Nephron (organoid): ENCODE results near the gene ABHD15.
A peak's percentile ranks its signal among the peaks of the same experiment; 100 is the strongest.

ENCODE experiments used
- H3K27ac Mint-ChIP-seq, 3 experiments: 2 replicates each; pipeline ENCODE4 v1.8.0; 2020; ENCODE audit warnings: mixed read lengths in 3 of 3, mild to moderate bottlenecking in 2 of 3, moderate library complexity in 1 of 3
- H3K27me3 Mint-ChIP-seq: 2 replicates; pipeline ENCODE4 v1.8.0; 2021; ENCODE audit warnings: low read depth, mild to moderate bottlenecking, moderate library complexity, mixed read lengths
- H3K36me3 Mint-ChIP-seq: 2 replicates; pipeline ENCODE4 v1.8.0; 2020; ENCODE audit warnings: low read depth, mixed read lengths
- H3K4me1 Mint-ChIP-seq: 2 replicates; pipeline ENCODE4 v1.8.0; 2020; ENCODE audit warnings: mixed read lengths
- H3K4me3 Mint-ChIP-seq, 3 experiments: 2 replicates each; pipeline ENCODE4 v1.8.0; 2020; ENCODE audit warnings: mild to moderate bottlenecking in 3 of 3, mixed read lengths in 3 of 3, moderate library complexity in 2 of 3
- H3K9me3 Mint-ChIP-seq: 2 replicates; pipeline ENCODE4 v1.8.0; 2020; ENCODE audit warnings: mixed read lengths
- CTCF ChIP-seq, 3 experiments: fragments of 200-600 bp; sonication (generic); IDR thresholded peaks; one replicate each; pipeline ENCODE4 v1.5.0; 2021; ENCODE audit warnings: antibody characterized with exemption in 3 of 3; ENCODE audit not compliant: unreplicated experiment in 3 of 3

The ABHD15 gene

GRCh38 chr17:29613352-29613837, 46.6 kb upstream of the ABHD15 start:
- Mint-ChIP-seq H3K4me3 (no peak overlapping the region), H3K4me1 (peaks cover 21% of the 10 kb centered on the region), H3K9me3 (no peaks in the 10 kb centered on the region), H3K36me3 (peaks cover 8% of the 10 kb centered on the region), H3K27ac (no peak overlapping the region), H3K27me3 (peaks cover 43% of the 10 kb centered on the region)
- peak; percentile 72 to 87 (median 77) for TF ChIP-seq CTCF (IDR thresholded peaks at IDR 0.05; ENCODE audit: unreplicated experiment in 3 of 3)

- H3K36me3 Mint-ChIP-seq: peaks cover 8% of the 10 kb centered on the region
- no peak overlapping the region for H3K27ac Mint-ChIP-seq
These were observed 45.8 kb upstream of the ABHD15 start for GRCh38 chr17:29612404-29613280.

GRCh38 chr17:29612094-29612403, 45.2 kb upstream of the ABHD15 start:
- Mint-ChIP-seq H3K4me3 (no peak overlapping the region), H3K27ac (no peak overlapping the region)

More at GRCh38 chr17:29612404-29613280, 45.8 kb upstream of the ABHD15 start:
- Mint-ChIP-seq H3K4me1 (peaks cover 21% of the 10 kb centered on the region), H3K4me3 (no peak overlapping the region), H3K9me3 (no peaks in the 10 kb centered on the region), H3K27me3 (peaks cover 36% of the 10 kb centered on the region)
- no peak for TF ChIP-seq CTCF (IDR thresholded peaks at IDR 0.05; ENCODE audit: unreplicated experiment in 3 of 3)

GRCh38 chr17:29611351-29612093, 44.7 kb upstream of the ABHD15 start:
- H3K9me3 Mint-ChIP-seq: no peaks in the 10 kb centered on the region
- H3K27me3 Mint-ChIP-seq: peaks cover 24% of the 10 kb centered on the region
- H3K36me3 Mint-ChIP-seq: peaks cover 8% of the 10 kb centered on the region
- H3K27ac Mint-ChIP-seq: no peak overlapping the region
- H3K4me3 Mint-ChIP-seq: no peak overlapping the region
- no peak for TF ChIP-seq CTCF (IDR thresholded peaks at IDR 0.05; ENCODE audit: unreplicated experiment in 3 of 3)
- peaks cover 15% of the 10 kb centered on the region for H3K4me1 Mint-ChIP-seq

More at GRCh38 chr17:29612094-29612403, 45.2 kb upstream of the ABHD15 start:
- Mint-ChIP-seq H3K27me3 (peaks cover 30% of the 10 kb centered on the region), H3K4me1 (peaks cover 20% of the 10 kb centered on the region), H3K9me3 (no peaks in the 10 kb centered on the region), H3K36me3 (peaks cover 8% of the 10 kb centered on the region)
- no peak for TF ChIP-seq CTCF (IDR thresholded peaks at IDR 0.05; ENCODE audit: unreplicated experiment in 3 of 3)

GRCh38 chr17:29610395-29610794, 43.6 kb upstream of the ABHD15 start:
- Mint-ChIP-seq H3K4me1 (peaks cover 5% of the 10 kb centered on the region), H3K27me3 (peaks cover 13% of the 10 kb centered on the region), H3K4me3 (no peak overlapping the region), H3K36me3 (peaks cover 8% of the 10 kb centered on the region), H3K27ac (no peak overlapping the region), H3K9me3 (no peaks in the 10 kb centered on the region)
- no peak for TF ChIP-seq CTCF (IDR thresholded peaks at IDR 0.05; ENCODE audit: unreplicated experiment in 3 of 3)
